Endothelial cell of umbilical vein (primary cell): ENCODE data around the gene RER1. TPM values are rescaled to one million over a fixed set of nuclear protein-coding genes. Genes with fewer than 3 reads are reported as not detected.

Experiments
- BruUV-seq: library from RNA; stranded (reverse); fragments of 400-500 nt; replicated peaks from 2 replicates; lab custom pipeline; 2021; lab: Mats Ljungman, UMichigan
- CTCF ChIA-PET: fragments of 300-600, 350-600 bp; sonication (Branson Sonifier 250); formaldehyde crosslinking; loops from one replicate; lab custom pipeline; 2021; ENCODE audit warnings: antibody characterized with exemption, inconsistent platforms; lab: Charles Lee
- POLR2A ChIA-PET: fragments of 300-600, 350-600 bp; sonication (Branson Sonifier 250); formaldehyde crosslinking; loops from one replicate; lab custom pipeline; 2021; ENCODE audit warnings: antibody characterized with exemption, inconsistent platforms; lab: Charles Lee
- DNase-seq: peaks from one replicate; pipeline ENCODE4 v3.0.0-alpha.2; 2011; ENCODE audit warnings: low read depth, low spot score
- FAIRE-seq: peaks from 2 replicates; lab custom pipeline; 2011; peaks lifted over from hg19 to GRCh38; lab: Jason Lieb, UNC
- H2AFZ ChIP-seq: 2 replicates; pipeline ENCODE4 v1.6.0; 2012; ENCODE audit warnings: low read depth, low read length, control low read depth, inconsistent platforms
- H3K27ac ChIP-seq: 2 replicates; pipeline ENCODE4 v1.5.1; 2011; ENCODE audit warnings: low read depth, mild to moderate bottlenecking, control low read depth, low read length, moderate library complexity; ENCODE audit not compliant: insufficient read depth
- H3K27me3 ChIP-seq, 2 experiments: 2 replicates each; pipeline versions ENCODE4 v1.6.0 to v1.6.1; 2011; ENCODE audit warnings: low read length in 2 of 2, mixed read lengths in 1 of 2; ENCODE audit not compliant: control insufficient read depth in 2 of 2, insufficient read depth in 2 of 2
- H3K36me3 ChIP-seq, 2 experiments: 2 replicates in 1 of 2; 3 replicates in 1 of 2; pipeline ENCODE4 v1.5.1; 2011; ENCODE audit warnings: low read length in 2 of 2, mild to moderate bottlenecking in 1 of 2, moderate library complexity in 1 of 2; ENCODE audit not compliant: control insufficient read depth in 2 of 2, insufficient read depth in 2 of 2; ENCODE audit errors: extremely low read depth in 1 of 2
- H3K4me1 ChIP-seq: 3 replicates; pipeline ENCODE4 v1.5.1; 2011; ENCODE audit warnings: mild to moderate bottlenecking, low read length; ENCODE audit not compliant: control insufficient read depth, insufficient read depth; ENCODE audit errors: extremely low read depth
- H3K4me2 ChIP-seq: 2 replicates; pipeline ENCODE4 v1.6.1; 2011; ENCODE audit warnings: low read length, control low read depth, mixed read lengths; ENCODE audit not compliant: insufficient read depth
- H3K4me3 ChIP-seq, 3 experiments: fragments of 200-600 bp in 1 of 3; sonication (generic), shearing (Covaris generic) in 1 of 3; replicated peaks in 1 of 3; 2 replicates each; pipeline ENCODE4 v1.5.1; 2011 to 2016; ENCODE audit warnings: control low read depth in 3 of 3, low read length in 3 of 3, mild to moderate bottlenecking in 2 of 3, inconsistent platforms in 1 of 3, low read depth in 1 of 3, moderate library complexity in 1 of 3; ENCODE audit not compliant: insufficient read depth in 1 of 3
- H3K79me2 ChIP-seq: 2 replicates; pipeline ENCODE4 v1.6.0; 2012; ENCODE audit warnings: low read length, inconsistent platforms; ENCODE audit not compliant: control insufficient read depth, insufficient read depth
- H3K9ac ChIP-seq: replicated peaks from 2 replicates; pipeline ENCODE3; 2011; ENCODE audit warnings: low read length, control low read depth; ENCODE audit not compliant: insufficient read depth; ENCODE audit errors: extremely low read depth
- H3K9me1 ChIP-seq: replicated peaks from 3 replicates; pipeline ENCODE4 v1.6.0; 2011; ENCODE audit warnings: mild to moderate bottlenecking, low read length; ENCODE audit not compliant: control insufficient read depth, insufficient read depth; ENCODE audit errors: extremely low read depth
- H3K9me3 ChIP-seq: replicated peaks from 2 replicates; pipeline ENCODE4 v1.5.1; 2012; ENCODE audit warnings: low read length, inconsistent platforms; ENCODE audit not compliant: control insufficient read depth, insufficient read depth
- H4K20me1 ChIP-seq: replicated peaks from 2 replicates; pipeline ENCODE3; 2011; ENCODE audit warnings: mild to moderate bottlenecking, low read length; ENCODE audit not compliant: control insufficient read depth, insufficient read depth; ENCODE audit errors: extremely low read depth
- EZH2 ChIP-seq: IDR thresholded peaks from 2 replicates; pipeline ENCODE4 v1.6.1; 2012; ENCODE audit warnings: borderline replicate concordance, low read depth, mild to moderate bottlenecking, moderate library complexity, low read length, inconsistent platforms; ENCODE audit not compliant: severe bottlenecking
- FOS ChIP-seq: IDR thresholded peaks from 2 replicates; pipeline ENCODE4 v1.6.1; 2011; ENCODE audit warnings: mild to moderate bottlenecking, low read length, moderate library complexity, borderline replicate concordance; ENCODE audit not compliant: insufficient read depth
- GATA2 ChIP-seq: IDR thresholded peaks from 2 replicates; pipeline ENCODE4 v1.7.0; 2011; ENCODE audit warnings: low read depth, mild to moderate bottlenecking, moderate library complexity, mixed read lengths, low read length; ENCODE audit not compliant: insufficient read length, insufficient read depth
- JUN ChIP-seq: IDR thresholded peaks from 2 replicates; pipeline ENCODE4 v1.6.1; 2011; ENCODE audit warnings: borderline replicate concordance, low read depth; ENCODE audit not compliant: insufficient read length, insufficient read depth
- MYC ChIP-seq: IDR thresholded peaks from one replicate; pipeline ENCODE4 v1.6.1; 2011; ENCODE audit warnings: mild to moderate bottlenecking, low read depth, low read length
- POLR2A ChIP-seq: IDR thresholded peaks from 2 replicates; pipeline ENCODE4 v1.6.1; 2012; ENCODE audit warnings: low read depth, mild to moderate bottlenecking, control low read depth, low read length
- POLR2AphosphoS5 ChIP-seq: IDR thresholded peaks from 2 replicates; pipeline ENCODE4 v1.6.1; 2012; ENCODE audit warnings: low read depth, mild to moderate bottlenecking, control low read depth, low read length, moderate library complexity; ENCODE audit not compliant: insufficient read depth
- dilution Hi-C: fragments of 300-500 bp; cut with MboI; formaldehyde crosslinking; loops from one replicate; pipeline ENCODE4 v1.15.0; 2019; ENCODE audit warnings: low sequenced_read_pairs; ENCODE audit not compliant: extremely low pct_ligation_motif_present
- intact Hi-C: fragments of 100-400 bp; cut with micrococcal nuclease; formaldehyde crosslinking; loops from one replicate; pipeline ENCODE4 v1.10.0; 2022
- polyA plus RNA-seq, 4 experiments: library from polyadenylated mRNA; depleted of rRNA in 3 of 4; stranded (reverse) in 3 of 4; unstranded in 1 of 4; fragments of >200 nt; gene quantifications; 2 replicates each; pipeline versions ENCODE4 v1.2.1 to v1.2.3, GENCODE V29; 2011 to 2012; ENCODE audit warnings: missing spikeins in 1 of 4
- total RNA-seq: library from RNA; stranded (reverse); gene quantifications from 2 replicates; pipeline ENCODE4 v1.2.3, GENCODE V29; 2021
- TF ChIP-seq, protein P1 (sequence below): IDR thresholded peaks from 2 replicates; pipeline ENCODE4 v1.6.1; 2011; ENCODE audit not compliant: insufficient read depth, insufficient read length
- TF ChIP-seq, protein P2 (sequence below), 2 donors: IDR thresholded peaks; 1 replicate in 1 of 2; 2 replicates in 1 of 2; pipeline ENCODE4 v1.5.1; 2011; ENCODE audit warnings: low read length in 2 of 2, mild to moderate bottlenecking in 2 of 2, moderate library complexity in 2 of 2, control low read depth in 1 of 2, inconsistent platforms in 1 of 2, low read depth in 1 of 2; ENCODE audit not compliant: insufficient read depth in 1 of 2; ENCODE audit errors: extremely low read depth in 1 of 2

RER1 gene
- total and polyA plus RNA-seq, 2 donors (not counting 3 experiments of a cell fraction or from before 2014, with no cell fraction given) = 179 to 292 TPM

DNA sequence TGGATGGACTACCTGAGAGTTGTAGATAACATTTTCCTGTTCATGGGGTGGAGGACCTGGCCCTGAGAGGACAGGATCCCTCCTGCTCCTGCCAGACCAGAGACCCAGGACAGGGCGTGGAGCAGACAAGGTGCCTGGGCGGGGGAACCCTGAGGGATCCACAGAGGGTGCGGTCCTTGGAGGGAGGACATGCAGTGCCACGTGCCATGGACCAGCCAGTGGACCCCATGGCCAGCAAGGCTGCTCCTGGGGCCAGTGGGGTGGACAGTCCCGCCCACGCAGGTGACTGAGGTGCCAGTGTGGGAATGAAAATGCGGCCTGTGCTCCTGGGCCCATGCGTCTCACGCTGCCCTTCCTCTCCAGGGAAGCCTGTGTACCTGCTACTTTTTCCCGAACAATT, 3.6 kb downstream of the RER1 start:
- H3K9ac ChIP-seq = no peak overlapping the region
- peaks cover 39% of the 10 kb centered on the region for H3K79me2 ChIP-seq
- no peaks in the 10 kb centered on the region for H3K27me3 ChIP-seq
- H3K4me2 ChIP-seq = no peak overlapping the region
- no peaks in the 10 kb centered on the region for H3K9me3 ChIP-seq
- peaks cover 14% of the 10 kb centered on the region for H3K4me1 ChIP-seq
- BruUV-seq = no TSS peak
- no peak overlapping the region for H2AFZ ChIP-seq
- FAIRE-seq = no peak
- no peaks in the 10 kb centered on the region for H3K9me1 ChIP-seq
- no peak for TF ChIP-seq EZH2
- TF ChIP-seq JUN = no peak
- TF ChIP-seq MYC = no peak
- TF ChIP-seq FOS = no peak
- TF ChIP-seq POLR2AphosphoS5 = no peak
- TF ChIP-seq POLR2A = no peak
- no peak for TF ChIP-seq GATA2
- TF ChIP-seq, protein P1, sequence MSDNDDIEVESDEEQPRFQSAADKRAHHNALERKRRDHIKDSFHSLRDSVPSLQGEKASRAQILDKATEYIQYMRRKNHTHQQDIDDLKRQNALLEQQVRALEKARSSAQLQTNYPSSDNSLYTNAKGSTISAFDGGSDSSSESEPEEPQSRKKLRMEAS = no peak
- TF ChIP-seq, protein P2, sequence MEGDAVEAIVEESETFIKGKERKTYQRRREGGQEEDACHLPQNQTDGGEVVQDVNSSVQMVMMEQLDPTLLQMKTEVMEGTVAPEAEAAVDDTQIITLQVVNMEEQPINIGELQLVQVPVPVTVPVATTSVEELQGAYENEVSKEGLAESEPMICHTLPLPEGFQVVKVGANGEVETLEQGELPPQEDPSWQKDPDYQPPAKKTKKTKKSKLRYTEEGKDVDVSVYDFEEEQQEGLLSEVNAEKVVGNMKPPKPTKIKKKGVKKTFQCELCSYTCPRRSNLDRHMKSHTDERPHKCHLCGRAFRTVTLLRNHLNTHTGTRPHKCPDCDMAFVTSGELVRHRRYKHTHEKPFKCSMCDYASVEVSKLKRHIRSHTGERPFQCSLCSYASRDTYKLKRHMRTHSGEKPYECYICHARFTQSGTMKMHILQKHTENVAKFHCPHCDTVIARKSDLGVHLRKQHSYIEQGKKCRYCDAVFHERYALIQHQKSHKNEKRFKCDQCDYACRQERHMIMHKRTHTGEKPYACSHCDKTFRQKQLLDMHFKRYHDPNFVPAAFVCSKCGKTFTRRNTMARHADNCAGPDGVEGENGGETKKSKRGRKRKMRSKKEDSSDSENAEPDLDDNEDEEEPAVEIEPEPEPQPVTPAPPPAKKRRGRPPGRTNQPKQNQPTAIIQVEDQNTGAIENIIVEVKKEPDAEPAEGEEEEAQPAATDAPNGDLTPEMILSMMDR (IDR thresholded peaks at IDR 0.05; ENCODE audit: extremely low read depth in 1 of 2, insufficient read depth in 1 of 2, low read depth in 1 of 2, low read length in 2 of 2) = no peak
- H4K20me1 ChIP-seq = no peaks in the 10 kb centered on the region
- peaks cover 13 to 41% of the 10 kb centered on the region in 2 experiments for H3K36me3 ChIP-seq
- POLR2A ChIA-PET = no interaction called here
- intact Hi-C loops = no loop called here
- no peak overlapping the region for H3K27ac ChIP-seq
- CTCF ChIA-PET = no interaction called here
- no peak overlapping the region for H3K4me3 ChIP-seq
- dilution Hi-C loops = no loop called here
- no peak for DNase-seq
